HT1080 (cell line): ENCODE results near the gene MOB1A. TPM values are rescaled to one million over a fixed set of nuclear protein-coding genes. Genes with fewer than 3 reads are reported as not detected.
A peak's percentile ranks its signal among the peaks of the same experiment; 100 is the strongest.
"Not testable (repeated sequence)": the region's sequence is repeated elsewhere in the genome, so short reads cannot be mapped to it uniquely, and the experiment has no call there.

Experiments
- DNase-seq: peaks from one replicate; pipeline ENCODE4 v3.0.0-alpha.2; 2015; ENCODE audit warnings: low read depth
- polyA plus RNA-seq, 2 experiments: library from polyadenylated mRNA; depleted of rRNA; stranded (reverse); fragments of >200 nt; gene quantifications; 2 replicates each; pipeline ENCODE4 v1.2.3, GENCODE V29; 2015
- total RNA-seq: library from RNA; depleted of rRNA; stranded (reverse); fragments of >200 nt; shearing (Covaris generic); gene quantifications from 2 replicates; pipeline ENCODE4 v1.2.3, GENCODE V29; 2014; rRNA removed

The MOB1A gene
- 77.6 and 83.8 TPM in 2 replicates for total RNA-seq
- 68.3 and 82.0 TPM in 2 replicates for polyA plus RNA-seq (2015; cell fraction: cytosol; rRNA removed)
- 51.2 and 53.5 TPM in 2 replicates for polyA plus RNA-seq (2015; cell fraction: nucleus; rRNA removed)

GRCh38 chr2:74178211-74179062 is at the start of gene MOB1A:
Gene MOB1A (minus strand): TSS chr2:74178879. CDS start chr2:74178674, 205 bp downstream.
- peak; percentile 98 for DNase-seq

DNA sequence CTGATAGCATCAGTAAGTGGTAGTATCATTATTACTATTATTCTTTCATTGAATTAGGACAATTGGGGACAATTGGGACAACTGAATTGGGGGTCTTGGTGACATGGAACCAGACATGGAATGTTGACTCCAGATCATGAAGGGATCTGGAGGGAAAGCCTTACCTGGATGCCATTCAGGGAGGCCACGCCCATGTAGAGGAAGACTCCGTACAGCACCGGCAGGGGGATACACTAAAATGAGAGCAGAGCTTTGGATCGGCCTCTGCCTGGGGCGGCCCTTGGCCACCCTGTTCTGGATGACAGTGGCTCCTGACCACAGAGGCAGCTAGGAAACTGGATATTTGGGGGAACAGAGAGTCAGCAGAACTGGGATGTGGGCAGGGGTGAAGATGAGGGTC is 49.0 kb upstream of the MOB1A start:
- no peak for DNase-seq

DNA sequence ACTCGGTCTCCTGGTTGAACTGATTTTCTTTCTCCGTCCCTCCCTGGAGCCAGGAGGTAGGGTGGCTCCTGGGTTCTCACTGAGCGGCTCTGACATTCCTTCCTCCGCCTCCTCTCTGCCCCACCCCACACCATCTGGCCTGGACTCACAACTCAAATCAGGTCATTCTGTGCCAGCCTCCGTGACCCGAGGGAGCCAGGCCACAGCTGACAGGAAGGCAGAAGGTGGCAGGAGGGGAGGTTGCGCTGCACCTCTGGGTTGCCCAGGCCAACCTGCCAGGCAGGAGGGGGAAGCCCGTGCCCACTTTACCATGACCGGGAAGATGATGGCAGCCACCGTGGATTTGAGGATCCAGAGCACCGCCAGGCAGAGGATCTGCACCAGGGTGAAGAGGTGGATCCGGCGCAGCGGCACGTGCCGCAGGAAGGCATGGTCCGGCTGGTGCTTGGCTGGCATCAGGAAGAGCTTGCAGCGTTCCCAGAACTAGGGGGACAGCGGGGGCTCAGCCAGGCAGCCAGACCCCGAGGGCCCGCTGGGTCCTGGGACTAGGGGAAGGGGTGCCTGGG is 48.1 kb upstream of the MOB1A start:
- no peak for DNase-seq

DNA sequence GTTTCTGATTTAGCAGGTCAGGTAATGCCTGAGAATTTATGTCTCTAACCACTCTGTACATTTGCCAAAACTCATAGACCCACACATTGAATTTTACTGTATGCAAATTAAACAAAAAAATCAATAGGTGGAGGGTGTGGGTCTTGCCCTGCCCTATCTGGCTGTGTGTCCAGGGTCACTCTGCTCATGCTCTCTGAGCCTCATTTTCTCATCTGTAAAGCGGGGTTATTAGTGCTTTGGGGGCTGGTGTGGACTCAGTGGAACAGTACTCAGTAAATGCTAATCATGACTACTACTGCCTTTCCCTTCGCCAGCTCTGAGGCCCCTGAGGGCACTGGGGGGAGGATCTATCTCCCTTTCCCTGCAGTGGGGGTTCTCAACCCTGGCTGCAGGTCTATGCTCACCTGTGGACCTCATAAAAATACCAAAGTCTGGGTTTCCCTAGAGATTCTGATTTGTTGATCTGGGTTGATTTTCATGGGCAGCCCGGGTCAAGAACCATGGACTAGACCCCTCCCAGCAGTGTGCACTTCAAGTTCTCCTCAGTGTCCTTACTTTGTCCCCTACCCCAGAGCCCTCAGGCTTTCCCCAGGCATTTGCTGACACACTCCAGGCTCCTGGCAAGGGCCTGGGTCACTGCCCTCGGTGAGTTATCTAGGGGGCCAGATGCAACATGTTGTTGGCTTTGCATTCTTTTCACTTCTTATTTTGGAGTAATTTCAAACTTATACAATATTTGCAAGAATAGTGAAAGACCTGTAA is 47.2 kb upstream of the MOB1A start:
- no peak for DNase-seq

- no peak for DNase-seq
Observed at GRCh38 chr2:74223941-74224770, 45.5 kb upstream of the MOB1A start.

DNA sequence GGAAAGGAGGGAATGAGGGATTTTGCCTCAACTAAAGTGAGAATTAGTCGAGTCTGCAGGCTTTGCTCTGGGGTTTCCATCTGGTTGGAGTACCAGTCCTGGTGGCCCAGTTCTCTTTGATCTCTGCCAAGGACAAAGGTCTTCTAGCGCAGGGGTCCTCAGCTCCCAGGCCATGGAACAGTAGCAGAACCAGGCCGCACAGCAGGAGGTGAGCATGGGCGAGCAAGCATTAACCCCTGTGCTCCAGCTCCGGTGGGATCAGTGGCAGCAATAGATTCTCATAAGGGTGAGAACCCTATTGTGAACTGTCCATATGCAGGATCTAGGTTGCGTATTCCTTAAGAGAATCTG is 43.6 kb upstream of the MOB1A start:
- no peak for DNase-seq

GRCh38 chr2:74221604-74222299 is 43.1 kb upstream of the MOB1A start:
- no peak for DNase-seq

DNA sequence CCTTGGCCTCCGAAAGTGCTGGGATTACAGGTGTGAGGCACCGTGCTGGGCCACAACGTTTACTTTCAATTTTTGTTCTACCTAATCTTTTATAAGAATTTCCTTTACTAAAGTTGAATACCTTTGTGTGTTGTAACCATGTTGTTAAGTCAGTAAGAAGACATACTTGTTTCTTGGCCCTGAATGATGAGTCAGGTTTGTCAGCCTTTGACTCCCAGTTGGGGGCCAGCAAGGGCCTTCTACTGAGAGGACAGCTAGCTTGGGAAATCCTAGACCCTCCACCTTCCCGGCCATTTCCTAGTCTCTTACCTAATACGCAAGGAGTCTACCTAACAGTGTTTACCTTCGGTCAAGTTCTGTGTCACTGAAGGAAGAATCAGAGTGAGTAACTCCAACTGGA is 42.4 kb upstream of the MOB1A start:
- no peak for DNase-seq

- no peak for DNase-seq
Observed at GRCh38 chr2:74219846-74220486, 41.3 kb upstream of the MOB1A start.

DNA sequence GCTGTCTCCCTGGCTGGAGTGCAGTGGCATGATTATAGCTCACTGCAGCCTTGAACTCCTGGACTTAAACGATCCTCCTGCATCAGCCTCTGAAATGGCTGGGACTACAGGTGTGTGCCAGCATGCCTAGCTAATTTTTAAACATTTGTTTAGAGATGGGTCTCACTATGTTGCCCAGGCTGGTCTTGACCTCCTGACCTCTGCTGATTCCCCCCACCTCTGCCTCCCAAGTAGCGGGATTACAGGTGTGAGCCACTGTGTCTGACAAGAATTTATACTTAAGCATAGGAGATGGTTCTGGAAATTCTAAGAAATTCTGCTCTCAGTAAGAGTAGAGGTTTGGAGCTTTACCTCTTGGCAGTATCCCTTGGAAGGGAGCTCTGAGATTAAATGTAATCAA is 38.0 kb upstream of the MOB1A start:
- DNase-seq: no peak

GRCh38 chr2:74215771-74216170 is 37.1 kb upstream of the MOB1A start:
- DNase-seq: not testable (repeated sequence)

DNA sequence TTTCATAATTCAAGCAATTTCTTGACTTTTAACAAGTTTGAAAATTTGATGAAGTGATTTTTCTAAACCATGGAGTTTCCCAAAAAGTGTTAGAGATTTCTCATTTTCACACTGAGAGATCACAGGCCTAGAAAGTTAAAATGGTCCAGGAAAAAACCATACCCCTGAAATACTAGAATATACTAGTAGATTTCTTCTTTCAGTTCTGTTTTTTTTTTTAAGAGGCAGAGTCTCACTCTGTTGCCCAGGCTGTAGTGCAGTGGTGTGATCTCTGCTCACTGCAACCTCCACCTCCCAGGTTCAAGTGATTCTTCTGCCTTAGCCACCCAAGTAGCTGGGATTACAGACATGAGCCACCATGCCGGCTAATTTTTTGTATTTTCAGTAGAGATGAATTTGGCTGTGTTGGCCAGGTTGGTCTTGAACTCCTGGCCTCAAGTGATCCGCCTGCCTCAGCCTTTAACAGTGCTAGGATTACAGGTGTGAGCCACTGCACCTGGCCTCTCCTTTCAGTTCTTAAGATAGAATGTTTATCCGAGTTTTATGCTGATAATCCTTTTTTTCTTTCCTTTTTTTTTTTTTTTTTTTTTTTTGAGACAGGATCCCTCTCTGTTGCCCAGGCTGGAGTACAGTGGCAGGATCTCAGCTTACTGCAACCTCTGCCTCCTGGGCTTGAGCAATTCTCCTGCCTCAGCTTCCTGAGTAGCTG is 34.2 kb upstream of the MOB1A start:
- DNase-seq: no peak

- DNase-seq: peak; percentile 52
Observed at GRCh38 chr2:74206180-74206688, 27.6 kb upstream of the MOB1A start.

GRCh38 chr2:74205596-74205995 is 26.9 kb upstream of the MOB1A start:
- no peak for DNase-seq

- no peak for DNase-seq
Observed at GRCh38 chr2:74205113-74205512, 26.4 kb upstream of the MOB1A start.

DNA sequence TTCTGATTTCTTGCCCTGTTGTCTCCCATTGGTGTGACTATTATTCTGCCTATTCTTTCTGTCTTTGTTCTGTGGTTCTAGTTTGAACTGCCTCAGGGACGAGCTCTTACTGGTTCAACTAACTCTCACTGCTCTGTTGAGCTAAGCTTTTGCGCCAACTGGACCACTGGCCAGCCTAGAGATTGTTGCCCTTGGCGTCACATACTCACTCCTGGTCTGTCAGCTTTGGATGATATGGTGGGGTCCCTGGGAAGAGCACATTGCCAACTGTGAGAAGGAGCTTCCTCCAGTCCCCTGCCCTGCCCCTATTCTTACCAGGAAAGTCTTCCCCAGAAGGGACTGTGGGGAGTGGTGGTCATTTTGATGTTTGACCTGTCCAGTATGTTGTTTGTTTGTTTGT is 25.8 kb upstream of the MOB1A start:
- DNase-seq: no peak

DNA sequence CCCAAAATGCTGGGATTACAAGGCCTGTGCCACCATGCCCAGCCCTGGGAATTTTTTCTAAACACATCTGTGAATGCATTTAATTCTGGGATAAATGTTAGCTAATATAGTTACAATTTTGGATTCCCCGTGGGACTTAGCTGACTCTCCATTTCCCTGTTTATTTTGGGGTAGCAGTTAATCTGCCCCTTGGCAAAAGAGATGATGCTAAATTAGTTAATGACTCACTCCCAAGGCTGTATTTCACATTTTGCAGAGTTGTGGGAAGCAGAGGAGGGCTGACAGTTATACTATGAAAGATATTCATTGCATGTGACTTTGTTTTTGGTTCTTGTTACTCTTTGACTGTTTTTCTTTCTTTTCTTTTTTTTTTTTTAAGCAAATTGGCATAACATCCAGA is 22.9 kb upstream of the MOB1A start:
- no peak for DNase-seq

DNA sequence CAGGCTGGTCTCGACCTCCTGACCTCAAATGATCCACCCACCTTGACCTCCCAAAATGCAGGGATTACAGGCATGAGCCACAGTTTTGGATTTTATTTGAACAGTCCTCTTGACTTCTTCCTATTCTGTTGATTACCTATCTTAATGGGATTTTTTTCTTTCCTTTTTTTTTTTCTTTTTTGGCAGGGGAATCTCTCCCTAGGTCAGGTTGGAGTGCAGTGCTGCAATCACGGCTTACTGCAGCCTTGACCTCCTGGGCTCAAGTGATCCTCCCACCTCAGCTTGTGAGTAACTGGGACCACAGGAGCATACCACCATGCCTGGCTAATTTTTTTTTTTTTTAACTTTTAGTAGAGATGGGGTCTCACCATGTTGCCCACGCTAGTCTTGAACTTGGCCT is 22.5 kb upstream of the MOB1A start:
- DNase-seq: no peak

GRCh38 chr2:74199871-74200305 is 21.2 kb upstream of the MOB1A start:
- no peak for DNase-seq
